OCI-LY7 (cell line): Measurements from ENCODE around the gene CSTB.

Experiments
- CTCF ChIP-seq: fragments of 200-600 bp; sonication (generic); conservative IDR thresholded peaks from 2 replicates; pipeline ENCODE4 v1.5.1; 2014; ENCODE audit warnings: mild to moderate bottlenecking, antibody characterized with exemption, low read length, moderate library complexity, mixed read lengths
- EZH2phosphoT487 ChIP-seq: fragments of 200-600 bp; sonication (generic); IDR thresholded peaks from 2 replicates; pipeline ENCODE4 v1.6.1; 2018; ENCODE audit warnings: low read depth, borderline replicate concordance, mild to moderate bottlenecking, mixed run types, antibody characterized with exemption, low read length, moderate library complexity, mixed read lengths

DNA sequence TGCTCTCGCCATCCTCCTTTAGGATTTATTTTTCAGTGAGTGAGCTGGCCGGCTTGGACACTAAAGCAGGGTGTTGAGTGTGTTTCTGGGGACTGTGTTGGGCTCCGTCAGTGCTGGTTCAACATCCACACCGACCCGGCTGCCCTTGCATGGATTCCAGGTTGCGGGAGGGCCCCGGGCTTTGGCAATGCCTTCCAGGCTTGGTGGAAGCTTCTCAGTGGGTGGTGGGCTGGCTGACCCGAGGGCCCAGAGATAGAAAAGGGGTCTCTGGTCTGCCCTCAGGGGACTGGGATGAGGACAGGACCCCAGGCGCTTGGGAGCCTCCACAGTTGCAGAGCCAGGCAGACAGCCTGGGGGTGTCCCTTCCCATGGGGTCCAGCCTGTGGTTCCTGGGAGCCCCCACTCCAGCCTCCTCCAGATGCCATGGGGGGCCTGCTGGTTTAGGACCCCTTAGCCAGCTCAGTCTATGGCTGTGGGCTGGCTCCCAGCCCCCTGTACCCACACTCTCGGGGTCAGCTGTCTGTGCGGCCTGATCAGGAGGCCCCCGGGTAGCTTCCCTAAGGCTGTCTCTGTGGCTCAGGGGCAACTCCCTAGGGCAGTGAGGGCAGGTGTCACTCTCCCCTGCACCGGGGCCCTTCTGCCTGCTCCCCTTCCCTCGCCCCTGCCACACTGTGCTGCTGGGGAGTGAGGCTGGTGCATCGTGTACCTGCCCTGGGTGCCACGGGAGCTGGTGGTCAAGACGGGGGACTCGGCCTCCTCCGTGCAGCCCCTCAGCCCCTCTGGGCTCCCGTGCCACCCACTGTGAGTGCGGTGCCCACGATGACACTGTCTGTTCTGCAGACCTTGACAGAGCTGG, 40.6 kb downstream of the CSTB start:
- TF ChIP-seq CTCF, result no peak
- TF ChIP-seq EZH2phosphoT487, result no peak
